ENCODE data around the gene SYTL4.

The SYTL4 gene

DNA sequence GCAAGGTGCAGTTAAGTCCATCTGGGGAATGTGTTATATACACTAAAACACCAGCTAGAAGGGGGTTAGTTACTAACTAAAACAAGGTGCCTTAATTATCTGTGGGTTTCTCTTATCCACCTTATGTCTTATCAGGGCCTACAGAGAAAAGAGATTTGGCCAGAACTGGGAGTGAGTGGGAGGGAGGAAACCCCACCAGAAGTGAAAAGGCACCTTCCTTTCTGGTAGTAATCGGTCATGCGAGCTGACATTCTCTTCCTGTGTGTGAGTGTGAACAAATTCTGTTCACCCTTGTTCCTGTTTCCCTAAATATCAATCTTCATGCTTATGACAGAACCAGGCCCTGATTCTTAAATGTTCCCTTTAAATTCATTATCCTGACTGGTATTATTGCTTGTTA lies 44.4 kb downstream of the SYTL4 start:
- DNase-seq: no peak

DNA sequence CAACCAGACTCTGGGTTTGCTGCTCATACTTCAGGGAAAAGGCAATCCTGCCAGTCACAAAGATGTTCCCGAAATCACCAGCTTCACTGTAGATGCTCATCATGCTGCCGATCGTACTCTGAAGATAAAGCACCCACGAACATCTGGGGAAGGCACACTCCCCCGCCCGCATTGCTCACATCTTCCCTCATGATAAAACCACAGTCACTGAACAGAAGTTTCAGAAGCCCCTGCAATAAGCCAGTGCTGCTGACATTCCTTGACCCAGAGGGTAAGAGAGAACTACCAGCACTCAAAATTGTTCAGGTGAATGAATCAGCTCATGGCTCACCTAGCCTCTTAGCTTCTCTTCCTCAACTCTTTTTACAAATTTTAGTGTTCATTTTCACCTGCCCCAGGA lies 44.8 kb downstream of the SYTL4 start:
- DNase-seq: no peak

DNA sequence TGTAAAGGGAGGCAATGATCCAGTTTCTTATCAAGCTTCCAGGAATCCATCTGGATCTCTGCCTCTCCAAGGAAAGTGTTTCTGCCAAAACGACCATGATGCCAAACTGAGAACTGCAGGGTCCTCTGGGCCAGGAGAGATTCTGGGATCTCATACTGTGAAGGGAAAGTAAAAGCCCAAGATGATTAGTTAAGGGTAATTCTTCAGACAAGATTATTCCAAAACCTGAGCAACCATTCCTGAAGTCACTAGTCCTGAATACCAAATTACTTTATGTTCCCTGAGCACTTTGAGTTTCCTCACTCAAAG lies 46.0 kb downstream of the SYTL4 start:
- DNase-seq: no peak

DNA sequence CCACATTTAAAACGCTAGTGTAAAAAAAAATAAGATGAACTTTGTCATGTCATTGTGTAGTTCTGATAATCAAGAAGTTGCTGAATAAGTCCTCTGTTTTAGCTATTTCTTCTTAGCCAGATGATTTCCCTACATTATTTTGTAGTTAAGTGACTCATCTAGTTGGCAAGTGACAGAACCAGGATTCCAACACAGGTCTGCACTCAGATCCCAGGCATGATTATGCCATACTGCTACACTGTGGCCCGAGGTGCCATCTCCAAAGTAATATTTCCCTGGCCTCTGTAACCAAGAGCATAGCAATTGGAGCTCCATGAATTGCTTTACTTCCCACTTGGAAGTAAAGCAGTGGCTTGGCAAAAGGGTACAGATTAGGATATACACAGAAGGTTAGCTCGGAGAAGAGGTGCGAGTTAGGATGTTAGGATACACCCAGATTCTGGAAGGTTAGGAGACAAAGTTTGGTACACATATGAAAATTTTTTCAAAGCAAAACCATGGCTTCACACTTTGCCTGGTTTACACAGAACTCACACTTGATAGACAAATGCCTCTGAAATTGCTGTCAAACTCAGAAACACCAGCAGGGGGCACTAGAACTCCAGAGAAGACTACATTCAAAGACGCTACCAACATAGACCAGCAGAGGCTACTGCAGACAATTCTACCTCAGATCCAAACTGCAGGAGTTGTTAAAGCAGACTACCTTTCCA lies 46.5 kb downstream of the SYTL4 start:
- peak; percentile 3 to 27 for DNase-seq

DNA sequence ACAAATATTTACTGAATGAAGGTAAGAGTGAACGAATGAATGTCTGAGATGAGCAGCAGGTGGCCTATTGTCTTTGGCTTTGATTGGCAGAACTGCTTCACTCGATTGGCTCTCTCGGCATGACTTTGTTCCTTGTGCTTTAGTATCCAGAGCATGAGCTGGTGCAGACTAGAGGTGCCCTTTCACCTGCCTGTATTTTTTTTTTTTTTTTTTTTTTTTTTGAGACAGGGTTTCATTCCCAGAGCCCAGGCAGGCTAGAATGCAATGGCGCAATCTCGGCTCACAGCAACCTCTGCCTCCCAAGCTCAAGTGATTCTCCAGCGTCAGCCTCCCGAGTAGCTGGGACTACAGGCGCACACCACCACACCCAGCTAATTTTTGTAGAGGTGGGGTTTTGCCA lies 49.0 kb downstream of the SYTL4 start:
- no peak for DNase-seq

DNA sequence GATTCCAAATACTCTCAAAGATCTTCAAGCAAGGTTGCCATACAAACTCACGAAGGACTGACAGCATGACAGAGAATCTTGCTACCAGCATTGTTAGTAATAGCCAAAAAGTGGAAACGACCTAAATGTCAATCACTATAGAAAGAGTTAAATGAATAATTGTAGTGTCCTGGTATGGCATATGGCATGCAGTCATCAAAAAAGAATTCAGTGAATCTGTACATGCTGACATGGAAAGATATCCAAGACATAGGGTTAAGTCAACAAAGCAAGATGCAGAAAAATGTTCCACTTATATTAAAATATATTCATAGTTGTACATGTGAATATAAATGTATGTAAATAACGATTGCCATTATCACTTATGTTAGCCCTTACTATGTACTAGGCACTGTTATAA lies 50.3 kb downstream of the SYTL4 start:
- no peak for DNase-seq

DNA sequence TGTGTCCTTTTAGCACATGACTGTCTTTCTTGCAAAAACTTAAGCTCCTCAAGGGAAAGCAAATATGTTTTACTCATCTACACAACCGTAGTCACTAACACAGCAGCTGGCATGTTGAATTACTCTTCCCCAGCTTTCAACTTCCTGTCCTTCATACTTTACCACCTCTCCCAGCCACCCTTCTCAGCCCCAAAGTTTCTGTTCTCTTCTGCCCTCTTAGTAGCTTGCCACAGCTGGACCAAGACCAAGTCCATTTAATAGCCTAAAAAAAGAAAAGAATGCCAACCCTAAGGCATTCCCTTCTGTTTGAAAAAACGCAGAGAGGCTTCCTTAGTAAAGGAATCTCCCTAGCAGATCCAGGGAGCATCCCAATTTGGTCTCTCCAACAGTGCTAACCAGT lies 51.2 kb downstream of the SYTL4 start:
- DNase-seq: no peak

DNA sequence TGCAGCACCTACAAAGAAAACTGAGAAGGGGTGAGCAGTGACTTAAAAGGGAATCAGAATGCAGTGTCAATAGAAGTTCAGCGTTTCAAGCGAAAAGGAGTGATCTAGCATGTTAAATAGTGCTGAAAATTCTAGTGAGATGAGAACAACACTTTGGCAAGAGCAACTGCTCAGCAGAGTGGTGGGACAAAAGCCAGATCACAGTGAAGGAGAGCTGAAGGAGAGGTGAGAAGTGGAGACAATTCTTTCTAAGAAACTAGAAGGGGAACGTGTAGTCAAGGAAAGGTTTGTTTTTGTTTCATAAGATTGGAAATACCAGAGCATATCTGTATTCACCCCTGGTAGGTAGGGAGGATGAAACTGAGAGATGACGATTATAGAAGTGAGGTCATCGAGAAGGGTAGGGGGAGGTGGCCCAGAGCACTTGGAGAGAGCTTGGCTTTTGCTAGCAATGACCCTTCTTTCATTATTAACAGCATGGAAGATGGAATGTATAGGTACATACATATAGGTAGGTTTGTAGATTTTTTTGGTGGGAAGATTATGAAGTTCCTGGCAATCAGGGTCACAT lies 54.2 kb downstream of the SYTL4 start:
- no peak for DNase-seq

DNA sequence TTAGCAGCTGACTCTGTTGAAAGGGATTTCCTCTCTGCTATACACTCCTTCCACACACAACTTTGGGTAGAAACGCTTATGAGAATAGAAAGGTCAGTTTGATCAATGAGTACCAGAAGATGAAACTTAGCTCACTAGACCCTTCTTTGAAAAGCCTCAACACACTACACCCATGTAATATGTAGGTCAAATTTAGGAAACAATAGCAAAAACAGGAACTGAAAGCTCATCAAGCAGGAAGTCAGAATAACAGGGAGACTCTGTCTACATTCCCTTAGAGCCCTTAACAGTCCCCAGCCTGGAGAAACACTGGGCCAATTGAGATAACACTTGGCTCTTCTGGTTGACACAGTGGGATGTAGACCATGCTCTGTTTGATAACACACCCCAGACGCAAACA lies 57.2 kb downstream of the SYTL4 start:
- DNase-seq: no peak

DNA sequence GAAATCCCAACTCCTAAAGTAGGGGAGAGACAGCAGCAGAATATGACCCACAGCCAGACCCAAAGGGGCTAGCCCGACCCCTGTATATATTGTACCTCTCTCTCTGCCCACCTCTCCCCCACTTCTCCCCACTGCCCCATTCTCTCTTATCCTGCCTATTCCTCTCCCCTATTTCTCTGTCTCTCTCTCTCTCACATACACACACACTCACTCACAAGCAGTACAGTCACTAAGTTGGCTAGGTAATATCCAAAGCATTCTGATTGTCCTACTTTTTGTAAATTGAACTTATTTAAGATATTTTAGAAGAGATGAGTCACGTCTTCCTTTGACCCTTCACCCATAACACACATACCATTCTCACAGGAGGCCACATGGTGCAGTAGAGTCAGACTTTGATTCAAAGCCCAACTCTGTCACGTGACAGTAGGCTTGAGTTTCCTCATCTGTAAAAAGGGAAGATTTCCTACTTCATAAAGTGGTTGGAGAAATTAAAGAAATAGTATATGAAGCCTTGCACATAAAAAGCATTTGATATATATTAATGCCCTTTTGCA lies 58.4 kb downstream of the SYTL4 start:
- no peak for DNase-seq

DNA sequence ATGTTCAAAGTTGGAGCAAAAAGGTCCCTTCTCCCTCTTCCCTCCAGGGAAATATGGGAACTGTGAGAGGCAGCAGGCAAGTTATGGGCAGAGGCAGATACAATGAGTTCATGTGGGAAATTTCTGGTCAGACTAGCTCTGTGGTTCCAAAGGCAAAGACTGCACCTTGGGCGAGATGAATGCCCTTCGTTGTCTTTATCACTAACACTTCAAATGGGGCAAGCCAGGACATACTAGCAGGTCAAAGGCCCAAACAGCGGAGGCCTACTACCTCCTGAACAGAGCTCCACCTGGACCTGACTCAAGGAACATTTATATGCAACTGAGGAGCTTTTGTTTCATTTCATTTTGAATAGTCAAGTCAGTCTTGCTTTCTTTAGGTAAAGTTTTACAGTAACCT lies 59.0 kb downstream of the SYTL4 start:
- DNase-seq: no peak

DNA sequence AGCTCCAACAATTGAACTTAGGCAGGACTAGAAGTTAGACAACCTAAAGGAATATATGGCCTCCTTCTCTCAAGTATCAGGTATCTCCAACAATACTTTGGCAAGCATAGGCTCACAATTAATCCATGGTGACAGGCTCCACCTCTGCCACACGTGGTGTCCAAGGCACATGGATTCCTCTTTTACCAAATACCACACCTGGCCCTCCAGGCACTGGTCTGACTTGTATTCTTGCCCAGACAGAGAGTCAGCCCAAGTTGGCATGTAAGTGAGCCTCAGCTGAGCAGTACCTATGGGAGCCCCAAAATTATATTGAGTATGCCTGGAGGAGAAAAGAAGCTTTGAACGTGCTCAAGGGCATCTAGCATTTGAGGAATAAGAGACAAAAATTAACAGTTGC lies 68.3 kb downstream of the SYTL4 start:
- DNase-seq: no peak

DNA sequence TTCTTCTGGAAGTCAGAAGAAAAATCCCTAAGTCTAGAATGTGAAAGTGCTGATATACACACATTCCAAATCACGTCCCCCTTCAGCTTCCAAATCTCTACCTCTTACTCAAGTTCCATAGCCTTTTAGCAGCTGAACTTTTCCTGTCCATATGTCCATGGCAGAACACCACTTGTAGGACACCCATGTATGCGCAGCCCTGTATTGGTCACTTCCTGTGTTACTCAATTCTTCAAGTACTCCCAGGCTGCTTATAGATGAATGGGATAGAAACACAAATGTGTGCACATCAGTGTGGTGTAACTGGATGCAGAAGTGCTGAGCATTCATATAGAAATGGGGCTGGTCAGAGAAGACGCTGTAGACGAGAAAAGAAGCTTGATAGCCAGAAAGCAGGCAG lies 69.1 kb downstream of the SYTL4 start:
- DNase-seq: no peak

DNA sequence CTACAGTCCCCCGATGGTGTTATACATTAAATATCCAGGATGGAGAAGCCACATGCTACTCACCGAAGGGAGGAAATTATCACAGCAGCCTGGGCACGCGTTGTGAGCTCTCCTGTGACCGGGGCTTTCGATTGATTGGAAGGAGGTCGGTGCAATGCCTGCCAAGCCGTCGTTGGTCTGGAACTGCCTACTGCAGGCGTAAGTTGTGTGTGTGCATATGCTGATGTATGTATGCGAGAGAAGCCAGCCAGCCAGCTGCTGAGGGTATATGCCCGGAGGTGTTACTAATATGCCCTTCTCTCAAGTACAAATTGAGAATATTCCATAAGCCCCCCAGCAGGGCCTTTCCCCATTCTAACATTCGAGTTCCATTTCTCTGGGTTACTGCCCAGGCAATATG lies 69.8 kb downstream of the SYTL4 start:
- no peak for DNase-seq

DNA sequence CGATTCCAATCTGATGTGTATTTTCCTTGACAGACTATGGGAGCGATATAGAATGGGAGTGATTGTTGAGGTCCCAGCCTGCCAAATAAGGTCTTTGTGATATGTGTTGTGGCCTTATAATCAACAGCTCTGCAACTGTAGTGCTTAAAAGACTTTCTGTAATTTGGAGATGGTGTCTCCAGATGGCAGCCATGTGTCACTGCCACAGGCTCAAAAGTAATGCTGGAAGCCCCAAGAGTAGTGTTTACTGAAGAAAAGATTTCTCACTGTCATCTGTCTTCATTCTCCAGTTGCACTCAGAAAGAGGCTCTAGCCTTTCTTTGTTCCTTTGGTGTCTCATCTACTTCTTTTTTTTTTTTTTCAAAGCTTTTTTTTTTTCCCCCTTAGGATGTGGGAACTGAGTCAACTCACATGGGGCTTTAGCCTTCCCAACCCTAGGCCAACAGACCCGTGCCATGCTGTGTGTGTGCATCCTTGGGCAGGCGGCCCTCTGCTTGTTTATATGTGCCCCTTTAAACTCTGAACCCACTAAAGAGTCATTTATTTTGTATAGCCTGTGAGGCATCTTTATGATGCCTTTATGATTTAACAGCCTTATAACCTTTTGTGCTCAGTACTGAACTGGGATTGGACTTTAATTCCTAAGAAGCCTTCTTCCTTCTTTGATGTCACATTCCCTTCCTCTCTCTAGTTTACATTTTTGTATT lies 72.3 kb downstream of the SYTL4 start:
- DNase-seq: no peak

DNA sequence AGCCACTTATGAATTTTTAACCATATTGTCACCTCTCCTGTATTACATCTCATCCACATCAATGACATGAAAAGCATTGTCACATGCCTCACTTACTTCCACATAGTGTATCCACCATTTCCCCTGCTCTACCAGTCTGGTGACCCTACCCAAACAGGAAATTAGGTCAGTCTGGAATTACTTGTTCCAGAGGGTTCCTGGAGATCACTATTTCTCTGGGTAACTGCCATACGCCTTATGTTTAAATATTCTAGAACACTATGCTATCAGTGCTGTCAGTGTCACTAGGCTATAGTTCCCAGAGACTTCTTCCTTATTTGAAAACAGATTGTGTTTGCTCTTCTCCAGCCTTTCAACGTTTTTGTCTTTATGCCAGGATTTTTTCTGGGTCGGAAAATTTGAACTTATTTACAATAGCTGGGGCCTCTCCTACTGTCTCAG lies 73.0 kb downstream of the SYTL4 start:
- no peak for DNase-seq

DNA sequence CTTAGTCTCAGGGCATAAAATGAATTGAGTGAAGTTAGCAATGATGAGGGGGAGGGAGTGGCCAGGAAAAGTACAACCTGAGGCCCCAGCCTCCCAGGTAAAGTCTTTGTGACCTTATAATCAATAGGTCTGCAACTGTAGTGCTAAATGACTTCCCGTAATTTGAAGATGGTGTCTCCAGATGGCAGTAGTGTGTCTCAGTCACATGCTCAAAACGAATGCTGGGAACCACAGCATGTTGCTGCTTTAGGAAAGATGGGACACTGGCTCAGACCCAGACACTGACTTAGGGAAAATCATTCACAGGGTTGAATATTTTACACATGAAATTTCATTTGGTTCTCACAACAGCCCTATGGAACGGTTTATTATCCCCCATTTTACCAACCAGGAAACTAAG lies 77.7 kb downstream of the SYTL4 start:
- DNase-seq: peak in 1 of 2 experiments; percentile 5

DNA sequence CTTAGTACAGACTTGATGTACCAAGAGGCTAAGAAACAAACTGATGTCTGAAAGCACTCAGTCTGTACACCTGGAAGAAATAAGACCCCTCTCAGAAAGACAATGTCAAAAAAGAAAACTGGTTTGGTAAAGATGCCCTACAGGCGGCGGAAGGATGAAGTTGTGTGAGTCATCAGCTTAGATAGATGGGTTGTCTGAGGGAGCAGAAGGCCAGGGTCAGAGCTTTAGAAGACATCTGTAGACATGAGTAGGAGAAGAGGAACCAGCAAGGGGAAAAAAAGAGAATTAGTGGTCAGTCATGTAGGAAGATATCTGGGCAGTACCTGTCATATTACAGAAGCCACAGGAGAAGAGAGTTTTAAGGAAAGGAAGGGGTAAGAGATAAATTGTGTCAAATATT lies 79.7 kb downstream of the SYTL4 start:
- DNase-seq: no peak

DNA sequence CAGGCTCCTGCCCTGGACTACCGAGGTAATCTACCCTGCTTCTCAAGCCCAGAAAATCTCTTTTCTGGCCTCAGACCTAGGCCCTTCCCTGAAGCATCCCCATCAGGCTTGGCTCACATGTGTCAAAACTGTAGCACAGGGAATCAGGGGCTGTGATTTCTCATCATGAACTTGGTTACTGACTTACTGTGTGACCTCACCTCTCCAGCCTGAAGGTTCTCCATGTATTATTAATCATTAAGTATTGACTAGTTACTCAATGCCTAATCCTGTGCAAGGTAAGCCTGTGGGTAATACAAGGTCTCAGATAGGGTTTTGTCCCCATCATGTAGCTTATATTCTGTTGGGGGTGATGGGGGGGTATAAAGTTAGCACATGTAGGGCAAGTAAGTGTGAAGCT lies 81.1 kb downstream of the SYTL4 start:
- no peak for DNase-seq

DNA sequence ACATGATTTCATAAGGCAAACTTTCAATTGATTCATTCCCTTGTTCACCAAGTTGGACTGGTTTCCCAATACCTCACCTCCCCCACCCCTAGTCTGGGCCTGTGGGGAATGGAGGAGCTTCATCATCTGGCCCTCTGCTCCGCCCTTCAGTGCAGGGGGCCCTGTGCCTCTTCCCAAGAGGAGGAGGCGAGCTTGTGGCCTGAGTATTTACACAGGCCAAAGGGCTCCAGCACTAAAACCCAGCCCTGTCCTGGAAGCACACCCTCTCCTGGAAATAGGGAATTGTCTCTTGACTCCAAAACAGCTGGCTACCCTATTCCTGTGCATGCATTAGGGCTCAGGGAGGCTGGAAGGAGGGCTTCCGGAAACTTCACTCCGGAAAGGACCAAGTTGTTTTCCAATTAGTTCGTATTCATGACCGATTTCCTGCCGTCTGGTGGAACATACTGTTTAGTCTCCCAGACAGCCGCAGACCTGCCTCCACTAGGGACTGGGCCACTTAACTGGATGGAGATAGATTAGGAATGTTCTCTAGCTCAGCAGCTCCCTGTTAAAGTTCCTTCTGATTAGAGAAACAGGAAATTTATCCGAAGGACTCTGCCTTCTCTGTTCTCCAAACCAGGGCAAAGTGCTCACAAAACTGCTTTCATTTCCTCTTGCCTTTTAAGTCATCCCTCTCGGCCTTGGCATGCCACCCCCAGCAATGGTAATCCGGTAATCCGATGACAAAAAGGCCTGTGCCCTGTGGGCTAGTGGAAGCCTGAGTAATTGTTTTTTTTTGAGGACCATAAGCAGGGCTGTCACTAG lies 82.2 kb downstream of the SYTL4 start:
- DNase-seq: no peak

DNA sequence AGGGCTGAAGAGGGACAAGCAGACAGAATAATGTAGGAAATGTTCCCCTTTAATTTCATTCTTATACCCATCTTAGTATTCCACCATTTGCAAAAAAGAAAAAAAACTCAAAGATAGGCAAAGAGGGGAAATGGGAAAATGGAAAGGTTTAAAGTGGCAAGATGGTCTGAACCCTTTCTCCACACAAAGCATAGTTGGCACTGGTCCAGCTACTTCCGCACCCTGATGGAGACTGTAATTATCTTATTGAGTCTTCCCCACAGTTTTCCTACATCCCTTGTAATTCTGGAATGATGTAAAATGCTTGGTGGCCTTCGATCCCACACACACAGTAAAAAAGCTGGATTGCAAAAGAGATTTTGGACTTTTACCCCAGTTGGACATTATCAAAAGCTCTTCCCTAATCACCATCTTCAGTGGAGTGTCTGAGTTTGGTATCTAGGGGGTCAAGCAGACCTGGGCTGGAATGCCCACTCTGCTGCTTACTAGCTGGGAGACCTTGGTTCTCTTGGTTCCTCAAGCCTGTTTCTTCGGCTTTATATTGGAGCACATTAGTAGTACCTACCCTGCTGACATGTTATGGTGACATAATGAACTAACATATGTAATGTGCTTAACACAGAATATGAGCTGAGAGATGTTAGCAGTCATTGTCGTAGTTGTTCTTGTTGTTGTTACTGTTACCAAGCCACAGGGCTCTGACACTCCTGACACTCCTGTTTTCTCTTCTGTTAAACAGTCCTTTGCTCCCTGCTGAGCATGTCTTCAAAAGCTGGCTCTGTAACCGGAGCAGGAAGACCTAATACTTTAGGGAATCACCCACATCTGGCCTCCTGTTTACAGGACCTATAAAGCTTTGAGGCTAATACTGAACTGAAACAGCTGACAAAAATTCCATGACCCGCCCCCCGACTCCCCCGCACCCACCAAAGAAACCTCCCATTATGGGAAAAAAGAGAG lies 83.2 kb downstream of the SYTL4 start:
- no peak for DNase-seq

DNA sequence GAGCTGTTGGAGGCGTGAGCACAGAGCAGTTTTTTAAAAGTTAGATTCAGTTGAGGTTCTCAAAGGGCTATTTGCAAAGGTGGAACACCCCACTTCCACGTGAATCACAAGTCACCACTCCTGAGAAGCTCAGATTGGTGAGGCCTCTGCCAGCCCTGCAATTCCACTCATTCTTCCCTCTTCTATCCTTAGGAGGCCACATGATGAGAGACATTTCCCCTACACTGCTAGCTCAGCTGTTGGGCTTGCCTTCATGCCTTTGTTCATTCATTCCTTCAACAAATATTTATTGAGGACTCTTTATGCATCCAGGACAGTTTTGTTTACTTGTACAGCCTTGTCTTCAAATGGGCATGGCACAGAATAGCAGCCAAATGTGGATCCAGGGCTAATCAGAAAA lies 84.2 kb downstream of the SYTL4 start:
- DNase-seq: no peak

Measured in SW 1271 (cell line).